HepG2 (cell line): ENCODE results near the gene COPZ1. TPM values are rescaled to one million over a fixed set of nuclear protein-coding genes. Genes with fewer than 3 reads are reported as not detected.

ENCODE experiments used
- ATRX ChIP-seq: sonication (generic); formaldehyde crosslinking; IDR thresholded peaks from 2 replicates; pipeline ENCODE4 v1.4.0; 2020; ENCODE audit warnings: missing genetic modification reagents, borderline replicate concordance
- BCLAF1 ChIP-seq: fragments of 450-650 bp; IDR thresholded peaks from 2 replicates; pipeline ENCODE4 v1.6.1; 2017; ENCODE audit warnings: mild to moderate bottlenecking
- CREBL2 ChIP-seq: sonication (generic); formaldehyde crosslinking; IDR thresholded peaks from 2 replicates; pipeline ENCODE4 v1.8.1; 2023; ENCODE audit warnings: missing genetic modification reagents, mild to moderate bottlenecking, borderline replicate concordance
- DMTF1 ChIP-seq: sonication (generic); formaldehyde crosslinking; IDR thresholded peaks from 2 replicates; pipeline ENCODE4 v1.4.0; 2020; ENCODE audit warnings: mild to moderate bottlenecking, missing genetic modification reagents
- E2F5 ChIP-seq: sonication (generic); formaldehyde crosslinking; conservative IDR thresholded peaks from 2 replicates; pipeline ENCODE4 v1.4.0; 2020; ENCODE audit warnings: missing genetic modification reagents
- FOXK1 ChIP-seq: sonication (generic); formaldehyde crosslinking; IDR thresholded peaks from 2 replicates; pipeline ENCODE4 v1.4.0; 2020; ENCODE audit warnings: low read depth, missing genetic modification reagents, borderline replicate concordance
- HDAC6 ChIP-seq: fragments of 200-600 bp; sonication (generic); IDR thresholded peaks from 2 replicates; pipeline ENCODE4 v1.7.0; 2017; ENCODE audit warnings: mild to moderate bottlenecking, antibody characterized with exemption, low read length, low read depth
- MXD1 ChIP-seq: sonication (generic); formaldehyde crosslinking; IDR thresholded peaks from 2 replicates; pipeline ENCODE4 v1.4.0; 2020; ENCODE audit warnings: mild to moderate bottlenecking, missing genetic modification reagents
- NCOA1 ChIP-seq: sonication (generic); formaldehyde crosslinking; IDR thresholded peaks from 2 replicates; pipeline ENCODE4 v1.9.0; 2021; ENCODE audit warnings: missing genetic modification reagents
- NR3C1 ChIP-seq: sonication (generic); formaldehyde crosslinking; IDR thresholded peaks from 2 replicates; pipeline ENCODE4 v1.4.0; 2020; ENCODE audit warnings: missing genetic modification reagents
- POLR2AphosphoS5 ChIP-seq: IDR thresholded peaks from 2 replicates; pipeline ENCODE4 v1.6.1; 2012; ENCODE audit warnings: low read depth, low read length
- RBM39 ChIP-seq: fragments of 200-400 bp; formaldehyde crosslinking; IDR thresholded peaks from one replicate; pipeline ENCODE4 v1.6.1; 2018; ENCODE audit warnings: antibody characterized with exemption, mild to moderate bottlenecking, low read depth, low read length; ENCODE audit not compliant: poor library complexity, severe bottlenecking
- U2AF1 ChIP-seq: fragments of 200-400 bp; formaldehyde crosslinking; optimal IDR thresholded peaks from 2 replicates; pipeline ENCODE3; 2017; ENCODE audit warnings: mild to moderate bottlenecking, low read depth, low read length
- ZBTB4 ChIP-seq: sonication (generic); formaldehyde crosslinking; IDR thresholded peaks from 2 replicates; pipeline ENCODE4 v1.4.0; 2020; ENCODE audit warnings: missing genetic modification reagents, mild to moderate bottlenecking, borderline replicate concordance
- ZNF331 ChIP-seq: sonication (generic); formaldehyde crosslinking; IDR thresholded peaks from 2 replicates; pipeline ENCODE4 v1.4.0; 2020; ENCODE audit warnings: missing genetic modification reagents
- ZNF44 ChIP-seq: sonication (generic); formaldehyde crosslinking; IDR thresholded peaks from 2 replicates; pipeline ENCODE4 v1.5.1; 2020; ENCODE audit warnings: mild to moderate bottlenecking, missing genetic modification reagents
- ZNF441 ChIP-seq: sonication (generic); formaldehyde crosslinking; IDR thresholded peaks from 2 replicates; pipeline ENCODE4 v1.7.0; 2021; ENCODE audit warnings: missing genetic modification reagents, borderline replicate concordance
- ZNF607 ChIP-seq: sonication (generic); formaldehyde crosslinking; IDR thresholded peaks from 2 replicates; pipeline ENCODE4 v1.5.1; 2020; ENCODE audit warnings: missing genetic modification reagents, mild to moderate bottlenecking, borderline replicate concordance
- polyA plus RNA-seq, 8 experiments: library from polyadenylated mRNA; depleted of rRNA in 3 of 8; stranded (reverse) in 7 of 8; unstranded in 1 of 8; fragments of >200 nt; fragmentation: Illumina TruSeq in 4 of 8; extraction: Trizol in 4 of 8; gene quantifications; 2 replicates each; pipeline versions ENCODE4 v1.2.1 to v1.2.3, GENCODE V29; 2011 to 2016; ENCODE audit warnings: low read depth in 4 of 8, missing spikeins in 1 of 8, mixed read lengths in 1 of 8; ENCODE audit not compliant: insufficient read depth in 1 of 8
- total RNA-seq, 5 experiments: library from RNA; depleted of rRNA; stranded (reverse); fragments of >200 nt; fragmentation: Illumina TruSeq; extraction: Trizol; gene quantifications; 2 replicates each; pipeline ENCODE4 v1.2.3, GENCODE V29; 2016; ENCODE audit warnings: low read depth in 1 of 5

COPZ1 gene
- total and polyA plus RNA-seq, 2 of the 13 experiments (the other 11 are each of a cell fraction or from before 2014, with no cell fraction given), result 125 to 184 TPM

- TF ChIP-seq ZNF607 (CRISPR knock-in tag), result peak; percentile 79; the same call in 1 of the 2 replicates
- TF ChIP-seq NCOA1 (CRISPR knock-in tag), result no peak
- TF ChIP-seq ZNF44 (CRISPR knock-in tag), result no peak
- peak; percentile 38 for TF ChIP-seq RBM39
- TF ChIP-seq E2F5 (CRISPR knock-in tag), result peak; percentile 52; the same call in 1 of the 2 replicates
- TF ChIP-seq ZNF441, result no peak; the same call in none of the 2 replicates
- no peak for TF ChIP-seq NR3C1 (CRISPR knock-in tag)
- peak; percentile 46; the same call in 1 of the 2 replicates for TF ChIP-seq ZNF331 (CRISPR knock-in tag)
- TF ChIP-seq ZBTB4 (CRISPR knock-in tag), result no peak
- peak; percentile 99 for TF ChIP-seq POLR2AphosphoS5
- TF ChIP-seq FOXK1, result no peak
- TF ChIP-seq HDAC6, result no peak; the same call in 1 of the 2 replicates
- no peak for TF ChIP-seq CREBL2
- TF ChIP-seq ATRX (CRISPR knock-in tag), result no peak
- no peak for TF ChIP-seq U2AF1
- no peak for TF ChIP-seq MXD1 (CRISPR knock-in tag)
- no peak for TF ChIP-seq BCLAF1
- no peak for TF ChIP-seq DMTF1 (CRISPR knock-in tag)
Observed at GRCh38 chr12:54280468-54281260, 44.3 kb upstream of the COPZ1 start, which contains the start of gene HNRNPA1 (continued).
